GM18951 (cell line): ENCODE measurements around the gene SLC35E1.

ENCODE experiments used
- POLR2A ChIP-seq: IDR thresholded peaks from 4 replicates; pipeline ENCODE4 v1.6.1; 2011; ENCODE audit warnings: mild to moderate bottlenecking; ENCODE audit not compliant: insufficient read length, insufficient read depth; ENCODE audit errors: extremely low read depth
- in situ Hi-C: fragments of 300-500 bp; cut with MboI; formaldehyde crosslinking; loops from one replicate; pipeline ENCODE4 v1.12.0; 2022; ENCODE audit warnings: low sequenced_read_pairs, mixed read lengths, inconsistent platforms; ENCODE audit not compliant: unreplicated experiment

Gene SLC35E1

GRCh38 chr19:16572332-16573211 is at the start of gene SLC35E1:
SLC35E1 (minus strand) TSS chr19:16572415; CDS start chr19:16572364, 51 bp downstream.
- peak; percentile 81 for TF ChIP-seq POLR2A
- in situ Hi-C loops, result no loop called here

GRCh38 chr19:16621165-16621800 is 49.1 kb upstream of the SLC35E1 start:
- TF ChIP-seq POLR2A, result no peak
- in situ Hi-C loops, result no loop called here

GRCh38 chr19:16620584-16620983 is 48.4 kb upstream of the SLC35E1 start:
- in situ Hi-C loops, result no loop called here
- TF ChIP-seq POLR2A, result no peak

- no peak for TF ChIP-seq POLR2A
- in situ Hi-C loops, result no loop called here
Measured at GRCh38 chr19:16620018-16620417, 47.8 kb upstream of the SLC35E1 start.

- in situ Hi-C loops, result no loop called here
Measured at GRCh38 chr19:16619457-16619856, 47.2 kb upstream of the SLC35E1 start.

GRCh38 chr19:16618248-16618647 is 46.0 kb upstream of the SLC35E1 start:
- in situ Hi-C loops, result no loop called here
- no peak for TF ChIP-seq POLR2A

More at GRCh38 chr19:16619457-16619856, 47.2 kb upstream of the SLC35E1 start:
- no peak for TF ChIP-seq POLR2A

GRCh38 chr19:16615808-16616207 is 43.6 kb upstream of the SLC35E1 start:
- in situ Hi-C loops, result no loop called here
- no peak for TF ChIP-seq POLR2A

- TF ChIP-seq POLR2A, result no peak
- in situ Hi-C loops, result no loop called here
Measured at GRCh38 chr19:16614941-16615340, 42.7 kb upstream of the SLC35E1 start.

- in situ Hi-C loops, result no loop called here
- TF ChIP-seq POLR2A, result no peak
Measured at GRCh38 chr19:16613841-16614240, 41.6 kb upstream of the SLC35E1 start.

- no peak for TF ChIP-seq POLR2A
- in situ Hi-C loops, result no loop called here
Measured at GRCh38 chr19:16612636-16613035, 40.4 kb upstream of the SLC35E1 start.

GRCh38 chr19:16611121-16611520 is 38.9 kb upstream of the SLC35E1 start:
- in situ Hi-C loops, result no loop called here

GRCh38 chr19:16609511-16610200 is 37.4 kb upstream of the SLC35E1 start:
- in situ Hi-C loops, result no loop called here
- no peak for TF ChIP-seq POLR2A

More at GRCh38 chr19:16611121-16611520, 38.9 kb upstream of the SLC35E1 start:
- TF ChIP-seq POLR2A, result no peak

GRCh38 chr19:16608290-16608739 is 36.1 kb upstream of the SLC35E1 start:
- in situ Hi-C loops, result no loop called here

More at GRCh38 chr19:16608290-16608739, 36.1 kb upstream of the SLC35E1 start:
- no peak for TF ChIP-seq POLR2A
